ENCODE data around the gene CLCA1.

The CLCA1 gene

DNA sequence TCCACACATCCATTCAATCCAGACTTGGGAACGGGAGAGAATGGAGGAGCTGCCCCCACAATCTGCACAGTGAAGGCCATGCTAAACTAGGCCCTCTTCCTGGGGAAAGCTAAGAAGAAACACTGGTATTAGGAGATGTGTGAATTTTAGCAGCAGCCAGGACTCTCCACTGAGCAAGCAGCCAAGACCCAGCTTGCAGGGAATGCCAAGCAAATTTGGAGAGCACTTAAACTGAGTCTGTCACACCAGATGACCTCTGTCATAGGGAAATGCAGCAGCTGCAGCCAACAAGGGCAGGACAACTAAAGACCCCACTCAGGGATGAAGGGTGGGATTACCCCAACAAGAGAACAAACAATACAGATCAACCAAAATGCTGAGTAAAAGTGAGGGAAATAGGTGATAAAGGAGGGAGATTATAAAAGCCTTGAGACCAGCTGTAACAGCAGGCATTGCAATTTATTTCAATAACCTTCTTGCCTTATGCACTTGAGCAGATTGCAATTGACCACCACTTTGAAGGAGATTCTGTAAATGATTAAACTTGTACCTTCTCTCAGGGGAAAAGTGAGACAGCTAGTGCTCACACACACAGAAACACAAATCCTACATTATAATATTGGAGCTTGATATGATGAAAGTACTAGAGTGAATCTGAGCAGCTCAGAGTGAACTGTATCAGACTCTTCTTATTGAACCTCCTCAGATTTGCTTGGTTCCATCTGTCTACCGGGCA, 2.5 kb upstream of the CLCA1 start:
- DNase-seq (ENCODE audit: low read depth in 2 of 2), result no peak

DNA sequence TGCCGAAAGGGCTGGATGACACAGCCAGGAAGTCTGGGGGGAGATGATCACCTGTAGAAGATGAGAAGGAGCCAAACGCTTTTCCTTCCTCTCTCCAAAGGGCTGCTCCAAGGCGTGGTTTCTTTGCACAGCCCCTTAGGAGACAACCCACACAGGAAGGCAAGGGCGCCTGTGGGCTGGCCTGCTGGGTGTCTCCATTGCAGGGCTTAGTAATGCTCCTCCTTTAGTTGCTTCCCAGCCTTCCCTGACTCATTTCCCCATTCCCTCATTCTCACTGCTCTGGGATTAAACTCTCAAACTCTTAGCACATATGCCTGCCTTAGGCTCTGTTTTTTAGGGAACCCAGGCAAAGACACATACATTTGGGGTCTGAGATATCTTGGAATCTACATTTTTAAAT, 1.7 kb upstream of the CLCA1 start:
- DNase-seq (ENCODE audit: low read depth in 2 of 2), result no peak

DNA sequence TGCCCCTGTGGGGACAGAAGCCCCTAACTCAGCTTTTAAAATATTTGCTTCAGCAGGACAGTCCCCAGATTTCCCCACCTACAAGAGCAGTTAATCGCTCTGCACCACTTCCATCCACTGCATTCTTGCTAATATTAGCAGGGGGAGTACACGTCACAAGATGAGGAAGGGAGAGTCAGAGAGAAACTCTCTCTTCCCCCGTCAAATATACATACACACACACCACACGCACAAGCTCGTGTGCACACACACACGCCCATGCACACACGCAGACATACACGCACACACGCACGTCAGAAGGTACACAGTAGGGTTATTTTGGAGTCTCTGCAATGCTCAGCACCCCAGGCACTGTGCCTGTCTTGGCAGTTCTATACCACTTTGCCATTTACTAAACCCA, 2.1 kb downstream of the CLCA1 start:
- DNase-seq (ENCODE audit: low read depth in 2 of 2), result no peak

DNA sequence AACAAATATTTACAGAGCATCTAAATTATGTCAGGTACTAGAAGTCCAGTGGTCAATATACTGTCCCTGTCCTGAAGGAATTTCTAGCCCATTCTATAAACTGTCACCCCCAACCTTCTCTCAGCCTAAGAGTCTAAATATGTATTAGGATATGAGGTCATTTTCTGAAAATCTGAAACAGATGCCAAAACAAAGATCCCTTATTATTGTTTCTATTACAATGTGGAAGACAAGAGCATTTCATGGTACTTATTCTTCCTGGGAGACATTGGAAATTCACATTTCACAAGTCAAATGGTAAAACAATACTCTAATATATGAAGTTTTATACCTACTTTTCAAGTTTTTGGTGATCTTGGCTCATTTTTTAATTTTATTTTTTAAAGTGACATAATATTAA, 2.6 kb downstream of the CLCA1 start:
- DNase-seq (ENCODE audit: low read depth in 2 of 2), result no peak

DNA sequence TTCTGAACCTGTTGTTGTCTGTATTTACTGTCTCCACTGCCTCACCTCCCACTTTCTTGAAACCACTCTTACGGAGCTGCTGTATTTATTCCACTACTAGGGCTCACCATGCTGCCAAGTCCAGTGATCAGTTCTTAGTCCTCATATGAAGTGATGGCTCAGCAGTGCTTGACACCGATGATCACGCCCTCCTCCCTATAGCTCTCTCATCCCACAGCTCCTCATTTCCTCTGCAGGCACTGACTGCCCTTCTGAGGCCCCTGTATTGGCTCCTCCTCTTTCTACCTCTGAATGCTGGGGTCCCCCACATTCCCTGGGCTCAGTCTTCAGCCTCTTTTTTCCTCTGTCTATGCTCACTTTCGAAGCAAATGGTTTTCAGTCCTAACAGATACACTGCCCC, 3.4 kb downstream of the CLCA1 start:
- no peak for DNase-seq (ENCODE audit: low read depth in 2 of 2)

DNA sequence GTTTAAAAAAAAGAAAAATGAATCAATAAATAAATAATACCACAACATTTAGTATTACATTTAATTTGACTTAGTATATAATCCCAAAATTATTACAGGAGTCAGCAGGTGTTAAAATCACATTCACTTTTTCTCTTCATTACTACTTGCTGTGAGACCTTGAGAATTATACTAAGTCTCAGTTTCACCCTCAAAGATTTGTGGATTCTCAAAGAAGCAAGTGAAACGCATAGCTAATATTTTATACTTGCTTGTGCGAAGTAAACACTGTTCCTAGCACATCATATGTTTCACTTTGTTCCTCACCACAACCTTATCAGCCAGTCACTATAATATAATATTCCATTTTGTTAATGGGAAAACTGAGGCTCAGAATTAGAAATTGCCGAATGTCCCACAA, 4.0 kb downstream of the CLCA1 start:
- no peak for DNase-seq (ENCODE audit: low read depth in 2 of 2)

DNA sequence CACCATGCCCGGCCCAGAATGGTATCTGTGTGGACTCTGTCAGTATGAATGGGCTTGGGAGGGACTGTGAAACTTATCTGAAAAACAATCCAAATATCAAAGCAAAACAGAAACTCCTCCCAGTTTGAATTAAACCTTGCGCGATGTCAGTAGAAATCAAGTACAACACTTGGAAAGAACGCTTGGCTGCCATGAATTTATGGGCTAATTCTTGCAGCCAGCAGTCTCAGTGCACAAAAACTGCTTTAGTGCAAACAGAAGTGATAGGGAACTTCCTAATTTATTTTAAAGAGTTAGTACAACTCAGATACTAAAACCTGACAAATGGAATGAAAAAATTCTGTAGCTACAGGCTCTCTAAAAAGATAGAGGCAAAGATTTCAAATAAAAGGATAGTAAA, 8.5 kb downstream of the CLCA1 start:
- DNase-seq (ENCODE audit: low read depth in 2 of 2), result no peak

DNA sequence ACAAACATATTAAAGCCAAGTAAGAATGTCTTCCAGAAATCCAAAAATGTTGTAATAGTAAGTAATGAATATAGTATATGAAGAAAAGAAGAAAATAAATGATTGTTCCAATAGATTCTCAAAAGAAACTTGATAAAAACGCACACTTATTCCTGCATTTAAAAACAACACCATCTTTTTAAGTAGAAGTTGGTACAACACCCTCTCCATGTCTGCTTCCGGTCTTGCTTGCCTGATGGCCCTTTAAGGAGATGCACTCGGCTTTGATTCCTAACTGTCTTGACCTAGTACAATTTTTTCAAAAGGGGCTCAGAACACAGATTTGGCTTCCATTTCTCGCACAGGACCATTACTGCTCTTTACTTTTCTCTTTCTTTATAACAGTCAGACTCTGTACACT, 9.0 kb downstream of the CLCA1 start:
- DNase-seq (ENCODE audit: low read depth in 2 of 2), result no peak

DNA sequence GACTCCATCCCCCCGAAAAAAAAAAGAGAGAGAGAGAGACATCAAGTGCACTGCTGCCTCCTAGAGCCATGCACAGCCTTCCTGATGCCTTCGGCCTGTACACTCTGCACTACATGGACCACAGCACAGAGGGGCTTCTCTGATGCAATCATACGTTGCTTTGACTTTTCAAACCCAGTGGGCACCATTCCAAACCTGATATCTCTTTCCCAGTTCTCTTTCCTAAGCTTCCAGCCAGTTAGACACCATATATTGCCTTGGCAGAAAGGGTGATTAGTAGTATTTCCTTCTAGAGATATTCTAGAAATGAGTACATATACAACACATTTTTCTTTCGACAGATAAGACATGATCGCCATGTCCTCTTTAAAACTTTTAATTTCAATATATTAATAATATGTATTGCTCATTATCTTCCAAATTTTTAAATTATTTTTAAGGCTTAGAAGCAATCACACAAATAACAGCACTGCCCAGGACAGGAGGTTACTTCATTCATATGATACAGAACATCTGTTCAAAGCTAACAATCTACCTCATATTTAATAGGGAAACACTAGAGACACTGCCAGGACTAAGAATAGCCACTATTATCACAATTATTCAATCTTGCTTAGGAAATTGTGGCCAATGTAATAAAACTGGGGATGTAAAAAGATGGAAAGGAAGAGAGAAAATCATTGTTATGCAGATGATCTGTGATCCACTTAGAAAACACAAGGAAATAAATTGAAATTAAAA, 9.9 kb downstream of the CLCA1 start:
- no peak for DNase-seq (ENCODE audit: low read depth in 2 of 2)

DNA sequence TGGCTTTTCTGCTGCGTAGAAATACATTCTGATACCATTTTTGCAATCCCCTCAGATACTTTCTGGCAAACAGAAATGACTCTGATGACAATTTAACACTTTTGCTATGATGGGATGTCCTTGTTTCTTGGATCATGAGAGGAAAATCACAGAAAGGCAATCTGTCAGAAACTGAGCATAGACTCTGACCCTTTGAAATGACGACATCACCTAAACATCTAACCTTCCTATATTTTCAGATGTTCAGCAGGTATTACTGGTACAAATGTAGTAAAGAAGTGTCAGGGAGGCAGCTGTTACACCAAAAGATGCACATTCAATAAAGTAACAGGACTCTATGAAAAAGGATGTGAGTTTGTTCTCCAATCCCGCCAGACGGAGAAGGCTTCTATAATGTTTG, 13.2 kb downstream of the CLCA1 start:
- DNase-seq (ENCODE audit: low read depth in 2 of 2), result no peak

DNA sequence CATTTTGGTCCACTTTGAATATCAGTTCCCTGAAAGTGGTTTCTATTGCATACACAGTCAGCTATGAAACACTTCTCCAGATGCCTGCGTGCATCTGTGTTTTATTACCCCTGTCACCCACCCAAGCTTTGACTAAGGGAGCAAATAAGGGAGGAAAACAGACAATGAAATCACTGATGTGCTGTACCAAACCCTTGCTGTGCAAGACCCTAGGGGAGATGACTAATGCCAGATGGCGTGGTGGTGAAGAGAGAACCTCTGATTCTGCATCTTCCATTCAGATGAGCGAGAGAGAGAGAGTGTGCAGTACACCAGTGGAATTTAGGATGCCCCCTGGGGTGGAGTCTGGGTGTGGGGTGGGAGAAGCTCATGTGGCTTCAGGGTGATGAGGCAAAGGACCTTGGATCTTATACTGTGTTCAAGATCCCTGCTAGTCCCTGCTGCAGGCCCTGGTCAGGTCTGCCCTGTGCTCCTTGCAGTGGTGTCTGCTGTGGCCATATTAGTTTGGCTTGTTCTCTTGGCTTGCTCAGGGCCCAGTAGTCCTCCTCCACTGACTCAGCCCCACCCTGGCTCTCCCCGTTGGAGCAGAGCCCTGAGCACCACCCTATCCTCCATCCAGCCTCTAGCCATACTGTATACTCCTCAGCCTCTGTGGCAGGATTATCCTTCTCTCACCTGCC, 18.5 kb downstream of the CLCA1 start:
- no peak for DNase-seq (ENCODE audit: low read depth in 2 of 2)

DNA sequence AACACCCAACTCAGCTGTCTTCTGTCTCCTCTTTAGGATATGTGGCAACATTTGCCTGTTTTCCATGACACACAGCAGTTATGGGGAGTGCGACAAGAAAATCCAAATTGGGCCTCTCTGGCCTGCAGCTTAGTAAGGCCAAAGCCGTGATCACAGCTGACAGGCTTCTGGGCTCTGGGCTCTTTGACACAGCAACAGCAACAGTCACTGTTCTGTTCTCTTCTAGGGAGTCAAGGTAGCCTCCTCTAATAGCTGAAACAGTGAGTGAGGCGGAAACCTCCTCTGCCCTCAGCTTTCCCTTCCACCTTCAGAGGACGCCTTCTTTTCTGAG, 19.0 kb downstream of the CLCA1 start:
- no peak for DNase-seq (ENCODE audit: low read depth in 2 of 2)

DNA sequence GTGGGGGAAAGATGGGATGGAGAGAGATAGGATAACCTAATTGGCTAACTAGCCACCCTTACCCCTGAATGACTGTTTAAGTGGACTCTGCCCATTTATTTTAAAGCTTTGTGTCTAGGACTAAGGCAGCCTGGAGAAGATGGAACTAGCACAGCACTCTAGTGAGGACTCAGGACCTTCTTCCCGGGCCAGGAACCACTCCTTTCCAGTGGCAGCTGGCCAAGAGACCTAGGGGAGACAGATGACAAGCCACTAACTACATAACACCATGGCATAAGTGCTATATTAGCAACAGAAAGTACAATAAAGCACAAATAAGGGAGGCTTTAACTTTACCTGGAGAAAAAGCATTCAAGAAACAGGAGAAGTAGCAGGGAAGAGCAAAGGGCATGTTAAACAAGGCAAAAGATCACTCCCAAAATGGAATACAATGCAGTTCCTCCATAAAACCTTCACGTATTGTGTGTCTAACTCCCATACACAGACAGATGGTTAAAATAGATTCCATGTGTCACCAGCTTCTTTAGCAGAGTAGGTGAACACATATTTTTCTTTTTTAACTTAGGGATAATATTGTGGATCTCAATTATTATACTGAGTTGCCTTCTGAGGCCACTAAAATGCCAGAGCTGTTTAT, 20.6 kb downstream of the CLCA1 start:
- DNase-seq (ENCODE audit: low read depth in 2 of 2), result no peak

DNA sequence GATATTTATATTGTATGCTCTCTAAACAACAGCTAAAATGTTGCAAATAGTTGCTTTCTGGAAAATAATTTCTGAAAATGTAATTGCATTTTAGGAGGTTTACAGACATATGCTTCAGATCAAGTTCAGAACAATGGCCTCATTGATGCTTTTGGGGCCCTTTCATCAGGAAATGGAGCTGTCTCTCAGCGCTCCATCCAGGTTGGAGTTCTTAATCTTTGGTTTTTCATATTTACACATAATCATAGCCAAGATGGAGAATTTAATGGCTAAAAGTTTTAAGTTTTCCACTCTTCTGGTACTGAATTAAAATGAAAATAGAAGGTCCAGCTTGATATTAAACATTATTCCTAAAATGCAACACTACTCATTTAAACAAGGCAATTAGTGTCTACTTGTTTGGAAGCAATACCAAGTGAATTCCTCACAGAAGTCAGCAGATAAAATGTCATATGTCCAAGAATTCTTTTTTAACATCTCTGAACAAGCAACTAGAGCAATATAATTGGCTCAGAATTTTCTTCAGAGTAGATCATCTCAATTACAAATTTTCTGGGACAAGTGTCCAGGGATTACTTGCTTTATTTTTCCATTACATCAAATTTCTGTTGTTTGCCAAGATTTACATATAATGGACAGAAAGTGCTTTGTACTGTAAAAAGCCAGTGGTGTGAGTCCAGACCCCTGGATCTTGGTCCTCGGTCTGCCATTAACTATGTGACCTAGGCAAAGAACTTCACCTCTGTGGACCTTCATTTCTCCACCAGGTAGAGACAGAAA, 22.6 kb downstream of the CLCA1 start:
- DNase-seq (ENCODE audit: low read depth in 2 of 2), result no peak

DNA sequence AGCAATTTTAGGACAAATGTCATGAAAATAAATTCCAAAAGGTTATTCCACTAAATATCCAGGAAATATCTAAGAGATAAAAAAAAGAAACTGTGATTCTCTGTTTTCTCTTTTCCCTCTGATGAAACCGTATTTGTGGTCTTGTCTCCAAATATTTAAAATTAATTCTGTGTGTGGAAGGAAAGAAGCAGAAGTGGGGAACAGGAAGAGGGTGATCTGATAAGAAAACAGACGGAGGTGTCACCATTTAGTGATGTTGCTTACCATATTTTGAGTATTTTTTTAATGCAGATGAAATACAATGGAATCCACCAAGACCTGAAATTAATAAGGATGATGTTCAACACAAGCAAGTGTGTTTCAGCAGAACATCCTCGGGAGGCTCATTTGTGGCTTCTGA, 29.6 kb downstream of the CLCA1 start:
- DNase-seq (ENCODE audit: low read depth in 2 of 2), result no peak

DNA sequence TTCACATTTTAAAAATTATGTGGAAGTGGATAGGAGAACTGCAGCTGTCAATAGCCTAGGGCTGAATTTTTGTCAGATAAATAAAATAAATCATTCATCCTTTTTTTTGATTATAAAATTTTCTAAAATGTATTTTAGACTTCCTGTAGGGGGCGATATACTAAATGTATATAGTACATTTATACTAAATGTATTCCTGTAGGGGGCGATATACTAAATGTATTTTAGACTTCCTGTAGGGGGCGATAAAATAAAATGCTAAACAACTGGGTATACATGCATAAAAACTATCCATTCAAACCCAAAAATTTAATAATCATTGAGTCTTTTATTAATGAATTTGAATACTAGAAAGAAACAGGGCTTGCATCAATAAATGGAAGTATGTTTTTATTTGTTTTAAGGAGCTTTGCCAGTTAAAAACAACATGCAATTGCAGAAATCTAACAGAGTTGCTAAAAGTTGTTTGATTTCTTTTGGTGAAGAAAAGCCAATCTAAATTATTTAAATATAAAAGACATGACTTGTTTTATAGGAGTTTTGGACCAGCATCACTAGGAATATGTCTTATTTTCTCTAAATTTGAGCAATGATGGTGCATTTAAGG, 31.4 kb downstream of the CLCA1 start:
- DNase-seq (ENCODE audit: low read depth in 2 of 2), result no peak

DNA sequence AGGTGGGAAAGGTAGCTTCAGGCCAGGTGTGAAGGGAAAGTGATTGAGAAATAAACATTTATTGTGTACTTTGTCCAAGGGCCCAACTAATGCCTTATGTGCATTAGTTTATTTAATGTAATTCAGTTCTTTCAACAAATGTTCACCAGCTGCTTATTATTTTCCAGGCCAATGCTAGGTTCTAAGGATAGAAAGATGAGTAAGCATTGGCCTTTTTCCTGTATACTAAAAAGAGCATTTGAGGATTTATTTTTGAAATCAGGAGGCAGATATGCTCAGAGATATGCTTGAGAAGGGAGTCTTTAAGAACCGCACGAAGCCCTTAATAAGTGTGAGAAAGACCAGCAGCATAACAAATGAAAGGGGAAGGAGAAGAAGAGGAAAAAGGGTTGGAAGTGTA, 32.0 kb downstream of the CLCA1 start:
- DNase-seq (ENCODE audit: low read depth in 2 of 2), result no peak

DNA sequence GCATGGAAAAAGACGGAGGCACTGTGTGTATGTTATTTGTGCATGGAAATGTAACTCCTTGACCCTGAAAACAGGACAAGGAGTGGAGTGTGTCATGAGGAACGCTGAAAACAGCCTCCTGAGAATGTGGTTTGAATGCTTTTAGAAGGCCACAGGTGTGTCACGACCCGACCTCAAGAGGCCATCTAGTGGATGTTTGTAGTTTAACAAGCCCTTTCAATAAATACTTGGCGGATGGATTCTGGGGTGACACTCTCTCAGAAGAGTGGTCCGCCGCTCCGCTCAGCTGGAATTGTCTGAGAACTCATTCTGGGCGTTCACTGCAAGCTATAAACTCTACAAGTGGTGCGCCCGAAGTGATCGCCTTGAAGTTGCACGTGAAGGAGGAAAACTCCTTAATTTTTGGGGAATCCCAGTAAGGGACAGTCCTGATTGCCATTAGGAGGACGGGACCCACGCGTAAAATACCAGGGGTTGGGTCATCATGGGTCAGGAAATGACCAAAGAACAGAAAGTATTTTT, 33.5 kb downstream of the CLCA1 start:
- peak in 1 of 2 donors; percentile 7 for DNase-seq (ENCODE audit: low read depth in 2 of 2)

DNA sequence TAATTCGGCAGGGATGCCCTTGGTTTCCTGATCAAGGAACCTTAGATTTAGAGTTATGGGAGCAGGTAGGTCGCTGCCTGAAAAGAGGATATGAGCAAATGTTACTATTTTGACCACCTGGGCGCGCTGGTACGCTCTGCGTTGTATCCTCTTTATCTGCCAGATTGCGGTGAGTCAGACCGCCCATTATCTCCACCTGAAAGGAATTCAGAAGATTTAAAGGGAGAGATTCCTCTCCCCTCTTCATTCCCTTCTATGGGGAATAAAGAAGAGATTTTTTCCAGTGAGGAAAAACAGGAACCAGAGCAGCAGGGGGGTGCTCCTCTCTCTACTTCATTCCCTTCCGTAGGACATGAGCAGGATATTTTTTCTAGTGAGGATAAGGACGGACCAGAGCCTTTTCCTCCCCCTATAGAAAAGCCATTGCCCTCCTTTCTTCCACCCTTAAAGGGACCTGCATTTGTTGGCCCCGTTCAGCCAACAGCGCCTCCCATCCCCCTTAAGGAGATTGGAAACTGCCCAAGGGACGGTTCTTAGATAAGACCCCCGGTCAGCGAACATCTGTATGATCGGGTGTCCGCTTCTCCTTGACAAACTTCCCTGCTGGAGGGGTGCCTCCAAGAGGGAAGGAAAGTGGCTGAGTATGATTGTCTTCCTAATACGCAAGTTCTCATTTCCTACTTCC, 34.1 kb downstream of the CLCA1 start:
- no peak for DNase-seq (ENCODE audit: low read depth in 2 of 2)

DNA sequence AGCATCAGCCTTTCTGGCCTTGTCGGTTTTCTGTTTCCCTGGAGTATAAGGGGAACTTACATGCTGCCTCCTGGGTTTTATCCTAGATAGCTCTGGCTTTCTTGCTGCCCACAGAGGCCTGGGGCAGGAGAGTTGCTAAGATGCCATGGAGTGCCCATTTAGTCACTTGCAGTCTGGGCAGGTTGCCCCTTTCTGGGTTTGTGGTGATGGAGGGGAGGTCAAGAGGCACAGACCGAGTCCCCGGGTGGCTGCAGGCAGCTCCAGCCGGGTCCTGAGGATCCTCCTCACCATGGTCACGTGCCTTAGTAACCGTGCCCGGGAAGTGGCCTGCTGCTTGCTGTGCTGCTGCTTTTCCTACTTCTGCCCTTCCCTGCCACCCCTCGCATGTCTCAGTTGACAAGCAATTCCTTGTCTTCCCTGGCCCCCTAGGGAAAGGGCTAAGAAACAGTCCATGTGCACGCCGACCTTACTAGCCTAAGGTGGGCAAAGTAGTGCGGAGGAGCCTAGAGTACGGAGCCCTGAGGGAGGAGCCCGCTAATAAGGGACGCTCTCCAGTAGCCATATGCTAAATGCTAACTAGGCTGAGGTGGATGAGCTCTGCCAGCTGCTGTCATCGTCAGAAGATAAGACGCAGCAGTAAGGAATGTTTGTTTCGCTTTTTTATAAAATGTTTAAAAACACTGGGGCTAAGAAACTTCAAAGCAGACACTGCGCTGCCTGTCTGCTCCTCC, 34.8 kb downstream of the CLCA1 start:
- no peak for DNase-seq (ENCODE audit: low read depth in 2 of 2)

Measured in activated CD4-positive, alpha-beta T cell treated with anti-CD3 and anti-CD28 coated beads for 24 hours (primary cell).